ENCODE data around the gene ABCC9.

- TF ChIP-seq CTCF (conservative IDR thresholded peaks at IDR 0.05) (no peak), ZFX (IDR thresholded peaks at IDR 0.05) (no peak)
Measured at GRCh38 chr12:21848192-21848591, 93.0 kb downstream of the ABCC9 start.

Measured in C4-2B (cell line).